Activated CD8-positive, alpha-beta memory T cell treated with anti-CD3 and anti-CD28 coated beads for 1 hour (primary cell): ENCODE data around the gene ROR2.
"Not testable (repeated sequence)": the region's sequence is repeated elsewhere in the genome, so short reads cannot be mapped to it uniquely, and the experiment has no call there.

ENCODE experiments used
- DNase-seq, 2 donors: peaks; one replicate each; pipeline ENCODE4 v3.0.0-alpha.2; 2020; ENCODE audit warnings: low read depth in 1 of 2; ENCODE audit errors: extremely low read depth in 1 of 2

Gene ROR2

DNA sequence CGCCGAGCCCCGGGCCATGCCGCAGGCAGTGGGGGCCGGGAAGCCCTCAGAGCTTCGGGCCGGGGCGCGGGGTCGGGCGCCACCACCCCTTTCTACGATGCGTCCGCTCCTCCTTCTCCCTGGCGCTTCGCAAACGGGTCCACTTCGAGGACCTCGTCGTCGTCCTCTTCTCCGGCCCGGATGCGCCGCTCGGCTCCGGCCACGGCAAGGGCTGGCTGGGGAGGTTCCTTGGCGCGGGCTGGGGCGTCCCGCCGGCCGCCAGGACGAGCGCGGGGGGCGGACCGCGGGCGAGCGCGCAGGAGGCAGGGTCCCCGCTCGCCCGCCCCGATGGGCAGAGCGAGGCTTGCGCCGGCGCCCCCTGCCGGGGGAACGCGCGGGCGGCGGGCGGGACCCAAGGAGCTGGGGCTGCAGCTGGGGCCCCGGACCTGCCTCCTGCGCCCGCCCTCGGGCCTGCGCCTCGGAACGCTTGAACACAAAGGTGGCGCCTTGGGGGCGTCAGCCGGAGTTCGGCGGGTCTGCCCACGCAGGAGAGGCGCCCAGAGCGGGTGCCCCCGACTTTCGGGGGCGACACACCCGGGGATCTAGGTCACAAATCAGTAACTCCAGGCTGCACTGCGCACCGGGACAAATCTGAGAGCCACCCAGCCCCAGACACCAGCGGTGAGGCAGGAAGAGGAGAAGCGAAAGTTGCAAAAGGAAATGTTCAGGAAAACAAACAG is at the start of gene ROR2:
Gene ROR2, minus strand, starts transcription at position 283 of the 719 bp plus-strand sequence.
- DNase-seq, result peak in 1 of 2 donors; percentile 14

DNA sequence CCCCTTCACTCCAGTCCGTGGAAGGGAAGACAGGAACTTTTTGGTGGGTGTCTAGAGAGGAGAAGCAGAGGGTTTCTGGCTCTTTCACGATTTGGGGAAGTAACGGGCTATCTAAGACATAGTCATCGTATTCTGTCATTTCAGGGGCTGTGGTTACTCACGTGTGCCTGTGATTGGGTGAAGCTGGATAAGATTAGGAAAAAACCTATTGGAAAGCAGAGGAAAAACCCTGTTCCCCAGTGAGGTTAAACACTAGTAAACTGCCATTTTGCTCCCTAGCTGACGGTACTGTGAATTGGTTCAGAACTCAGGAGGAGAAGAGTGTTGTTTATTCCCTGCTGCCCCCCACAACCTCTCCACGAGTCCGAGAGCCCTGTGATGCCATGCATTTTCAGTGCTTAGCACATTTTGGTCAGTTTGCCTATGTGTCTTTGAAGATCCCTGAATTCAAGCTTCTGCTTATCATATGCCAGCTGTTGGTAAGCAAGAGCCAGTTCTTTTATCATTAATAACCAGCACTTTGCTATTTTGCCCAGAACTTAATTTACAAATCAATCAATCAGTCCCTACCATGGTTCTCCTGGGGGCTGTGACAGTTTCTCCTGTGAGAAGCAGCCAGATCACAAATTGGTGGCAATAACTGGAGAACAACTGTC is 45.1 kb upstream of the ROR2 start:
- no peak for DNase-seq

DNA sequence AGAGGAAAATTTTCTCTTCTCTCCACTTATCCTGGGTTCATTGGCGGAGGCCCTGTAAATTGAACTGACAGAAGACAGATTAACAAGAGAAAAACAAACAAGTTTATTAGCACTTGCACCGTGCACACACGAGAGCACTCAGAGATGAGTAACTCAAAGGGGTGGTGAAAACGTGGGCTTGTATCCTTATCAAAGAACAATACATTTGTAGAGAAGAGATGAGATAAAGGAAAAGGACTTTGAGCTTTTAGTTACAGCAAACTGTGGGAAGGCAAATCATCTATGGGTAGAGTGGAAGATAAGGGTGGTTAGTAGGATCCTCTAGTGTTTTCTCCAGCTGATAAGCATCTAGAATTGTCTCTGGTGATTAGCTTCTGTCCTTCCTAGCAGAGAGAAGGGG is 44.4 kb upstream of the ROR2 start:
- no peak for DNase-seq

- DNase-seq, result no peak
These were observed 42.5 kb upstream of the ROR2 start for GRCh38 chr9:91992461-91993041.

- no peak for DNase-seq
These were observed 41.8 kb upstream of the ROR2 start for GRCh38 chr9:91991721-91992341.

DNA sequence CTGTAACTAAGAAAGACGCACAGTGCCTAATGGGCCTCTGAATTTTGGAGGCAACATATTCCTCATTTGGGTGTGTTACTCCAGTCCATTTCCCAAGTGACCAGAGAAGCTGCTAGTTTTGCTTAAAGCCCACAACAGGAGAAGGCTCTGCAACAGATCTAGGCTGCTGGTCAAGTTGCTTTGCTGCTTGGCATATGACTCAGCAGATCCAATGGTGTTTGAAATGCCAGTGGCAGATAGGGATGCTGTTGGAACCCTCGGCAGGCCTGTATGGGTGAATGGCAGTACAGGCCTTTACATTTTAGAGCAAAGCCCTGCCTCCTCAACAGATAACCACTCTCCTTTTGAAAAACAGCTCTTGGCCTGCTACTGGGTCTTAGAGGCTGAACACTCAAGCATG is 36.2 kb upstream of the ROR2 start:
- DNase-seq, result no peak

- no peak for DNase-seq
These were observed 35.7 kb upstream of the ROR2 start for GRCh38 chr9:91985692-91986091.

- DNase-seq, result no peak
These were observed 28.8 kb upstream of the ROR2 start for GRCh38 chr9:91978740-91979414.

GRCh38 chr9:91975254-91975653 is 25.2 kb upstream of the ROR2 start:
- DNase-seq, result not testable (repeated sequence)

DNA sequence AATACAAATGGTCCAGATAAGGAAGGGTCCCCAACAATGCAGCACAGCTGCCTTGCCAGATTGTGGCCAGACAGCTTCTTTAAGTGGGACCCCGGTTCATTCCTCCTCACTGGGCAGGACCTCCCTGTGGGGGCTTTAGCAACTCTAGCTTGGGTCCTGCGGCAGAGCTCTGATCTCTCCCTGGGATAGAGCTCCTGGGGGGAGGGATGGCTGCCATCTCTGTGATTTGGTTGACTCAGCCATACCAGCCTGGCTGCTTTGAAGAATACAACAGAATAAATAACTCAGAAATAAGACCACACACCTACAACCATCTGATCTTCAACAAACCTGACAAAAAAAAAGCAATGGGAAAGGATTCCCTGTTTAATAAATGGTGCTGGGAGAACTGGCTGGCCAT is 22.7 kb upstream of the ROR2 start:
- DNase-seq, result no peak

- no peak for DNase-seq
These were observed 22.1 kb upstream of the ROR2 start for GRCh38 chr9:91972076-91972626.

GRCh38 chr9:91967259-91967658 is 17.2 kb upstream of the ROR2 start:
- no peak for DNase-seq

GRCh38 chr9:91966503-91966902 is 16.5 kb upstream of the ROR2 start:
- DNase-seq, result no peak

DNA sequence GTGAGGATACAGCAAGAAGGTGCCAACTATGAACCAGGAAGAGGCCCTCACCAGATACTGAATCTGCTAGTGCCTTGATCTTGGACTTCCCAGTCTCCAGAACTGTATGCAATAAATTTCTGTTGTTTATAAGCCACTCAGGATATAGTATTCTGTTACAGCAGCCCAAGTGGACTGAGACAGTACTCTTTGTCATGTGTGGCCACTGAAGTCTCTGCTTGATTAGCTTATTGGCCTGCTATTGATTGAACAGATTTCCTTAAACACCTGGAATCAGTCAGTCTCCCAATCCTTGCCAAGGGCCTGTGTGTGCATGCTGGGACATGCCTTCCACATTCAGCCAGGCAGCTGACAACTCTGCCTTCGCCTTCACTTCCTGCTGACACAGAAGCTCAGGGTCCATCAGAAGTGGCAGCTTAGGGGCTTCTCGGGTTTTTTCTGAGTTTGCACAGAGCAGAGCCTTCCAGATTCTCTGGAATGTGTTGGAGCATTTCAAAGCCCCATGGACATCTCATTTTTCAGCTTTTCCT is 13.7 kb upstream of the ROR2 start:
- DNase-seq, result no peak

GRCh38 chr9:91960367-91960766 is 10.3 kb upstream of the ROR2 start:
- DNase-seq, result no peak

GRCh38 chr9:91958174-91958573 is 8.1 kb upstream of the ROR2 start:
- no peak for DNase-seq

DNA sequence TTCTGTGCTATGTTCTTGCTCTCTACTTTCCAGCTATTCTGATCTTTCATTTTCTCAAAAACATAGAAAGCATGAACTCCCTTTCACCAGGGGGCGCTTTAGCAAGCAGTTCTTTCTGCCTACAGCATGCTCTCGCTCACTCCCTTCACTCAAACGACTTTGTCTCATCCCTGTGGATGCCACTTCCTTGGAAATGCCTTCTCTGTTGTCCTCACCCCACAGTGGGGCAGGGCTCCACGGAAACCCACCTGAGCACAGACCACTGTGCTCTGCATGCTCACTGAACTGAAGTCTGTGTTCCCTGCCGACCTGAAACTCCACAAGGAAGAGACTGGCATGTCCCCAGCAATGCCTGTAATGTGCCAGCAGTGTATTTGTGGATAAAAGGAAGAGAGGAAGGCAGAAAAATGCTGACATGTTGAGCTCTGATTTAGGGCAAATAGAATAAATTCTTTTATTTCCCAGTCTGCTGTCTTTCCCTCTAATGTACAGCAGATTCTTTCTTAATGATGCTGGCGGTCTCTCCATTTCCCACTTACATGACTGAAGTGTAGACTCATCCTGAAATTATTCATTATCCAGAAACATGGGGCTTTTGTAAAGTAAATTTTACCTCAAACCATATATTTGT is 4.9 kb upstream of the ROR2 start:
- no peak for DNase-seq

GRCh38 chr9:91953718-91954117 is 3.7 kb upstream of the ROR2 start:
- no peak for DNase-seq

GRCh38 chr9:91951944-91952520 is 2.0 kb upstream of the ROR2 start:
- DNase-seq, result no peak

GRCh38 chr9:91949392-91949945 is 559 bp downstream of the ROR2 start:
- DNase-seq, result no peak
